NT2/D1 (cell line): Measurements from ENCODE around the gene RNF13.

Experiments used
- DNase-seq: peaks from one replicate; pipeline ENCODE4 v3.0.0-alpha.2; 2011; ENCODE audit warnings: low read depth, low spot score
- H3K27me3 ChIP-seq: 2 replicates; pipeline ENCODE4 v1.6.0; 2011; ENCODE audit warnings: mild to moderate bottlenecking; ENCODE audit not compliant: insufficient read length, insufficient read depth
- H3K36me3 ChIP-seq: 2 replicates; pipeline ENCODE4 v1.6.1; 2011; ENCODE audit warnings: mild to moderate bottlenecking, low read length, mixed read lengths; ENCODE audit not compliant: insufficient read depth, insufficient read length
- H3K4me1 ChIP-seq: 2 replicates; pipeline ENCODE4 v1.5.1; 2011; ENCODE audit not compliant: insufficient read depth, insufficient read length
- H3K4me3 ChIP-seq: 2 replicates; pipeline ENCODE4 v1.5.1; 2011; ENCODE audit warnings: low read depth; ENCODE audit not compliant: insufficient read length
- H3K9ac ChIP-seq: 2 replicates; pipeline ENCODE4 v1.6.0; 2011; ENCODE audit warnings: low read depth; ENCODE audit not compliant: insufficient read length
- H3K9me3 ChIP-seq: 2 replicates; pipeline ENCODE4 v1.5.1; 2011; ENCODE audit warnings: mild to moderate bottlenecking, low read length; ENCODE audit not compliant: insufficient read depth
- SUZ12 ChIP-seq: IDR thresholded peaks from 2 replicates; pipeline ENCODE4 v1.6.1; 2011; ENCODE audit not compliant: insufficient read length, insufficient read depth; ENCODE audit errors: extremely low read depth
- YY1 ChIP-seq: IDR thresholded peaks from 2 replicates; pipeline ENCODE4 v1.6.1; 2011; ENCODE audit not compliant: insufficient read length, insufficient read depth
- ZNF274 ChIP-seq: IDR thresholded peaks from 2 replicates; pipeline ENCODE4 v1.6.1; 2011; ENCODE audit warnings: mild to moderate bottlenecking, low read depth, low read length

RNF13 gene

DNA sequence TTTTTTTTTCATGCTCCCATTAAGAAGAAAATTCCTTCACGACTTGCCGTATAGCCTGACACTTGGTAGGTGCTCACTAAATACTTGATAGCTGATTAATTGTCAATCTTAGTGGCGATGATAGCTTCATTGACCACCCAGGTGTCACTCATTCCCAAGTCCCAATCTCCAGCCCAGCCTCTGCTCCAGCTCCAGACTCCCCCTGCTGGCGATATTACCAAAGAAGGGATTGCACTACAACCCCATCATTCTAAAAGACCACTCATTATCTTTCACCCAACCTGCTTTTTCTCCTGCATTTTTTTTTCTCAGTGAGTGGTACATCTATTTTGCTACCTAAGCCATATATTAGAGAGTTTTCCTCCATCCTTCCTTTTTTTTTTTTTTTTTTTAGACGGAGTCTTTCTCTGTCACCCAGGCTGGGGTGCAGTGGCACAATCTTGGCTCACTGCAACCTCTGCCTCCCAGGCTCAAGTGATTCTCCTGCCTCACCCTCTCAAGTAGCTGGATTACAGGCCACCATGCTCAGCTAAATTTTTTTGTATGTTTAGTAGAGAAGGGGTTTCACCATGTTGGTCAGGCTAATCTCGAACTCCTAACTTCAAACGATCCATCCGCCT, 41.3 kb upstream of the RNF13 start:
- Histone ChIP-seq H3K9me3 (no peaks in the 10 kb centered on the region), H3K4me1 (peaks cover 3% of the 10 kb centered on the region)
- TF ChIP-seq YY1 (no peak), SUZ12 (no peak), ZNF274 (no peak)

GRCh38 chr3:149772861-149773260, 40.2 kb upstream of the RNF13 start:
- no peak for DNase-seq
- no peaks in the 10 kb centered on the region for H3K9me3 ChIP-seq
- peaks cover 3% of the 10 kb centered on the region for H3K4me1 ChIP-seq
- no peaks in the 10 kb centered on the region for H3K27me3 ChIP-seq
- TF ChIP-seq SUZ12, result no peak
- TF ChIP-seq YY1, result no peak
- no peak for TF ChIP-seq ZNF274
- H3K4me3 ChIP-seq, result no peak overlapping the region
- no peaks in the 10 kb centered on the region for H3K36me3 ChIP-seq
- no peak overlapping the region for H3K9ac ChIP-seq

More for the DNA sequence above, 41.3 kb upstream of the RNF13 start:
- Histone ChIP-seq H3K36me3 (no peaks in the 10 kb centered on the region), H3K9ac (no peak overlapping the region), H3K27me3 (no peaks in the 10 kb centered on the region), H3K4me3 (no peak overlapping the region)
- peak; percentile 49 for DNase-seq

GRCh38 chr3:149776170-149776569, 36.8 kb upstream of the RNF13 start:
- Histone ChIP-seq H3K9ac (no peak overlapping the region), H3K4me1 (peaks cover 3% of the 10 kb centered on the region), H3K36me3 (no peaks in the 10 kb centered on the region), H3K4me3 (no peak overlapping the region), H3K9me3 (no peaks in the 10 kb centered on the region), H3K27me3 (no peaks in the 10 kb centered on the region)
- no peak for DNase-seq
- TF ChIP-seq YY1 (no peak), SUZ12 (no peak), ZNF274 (no peak)

DNA sequence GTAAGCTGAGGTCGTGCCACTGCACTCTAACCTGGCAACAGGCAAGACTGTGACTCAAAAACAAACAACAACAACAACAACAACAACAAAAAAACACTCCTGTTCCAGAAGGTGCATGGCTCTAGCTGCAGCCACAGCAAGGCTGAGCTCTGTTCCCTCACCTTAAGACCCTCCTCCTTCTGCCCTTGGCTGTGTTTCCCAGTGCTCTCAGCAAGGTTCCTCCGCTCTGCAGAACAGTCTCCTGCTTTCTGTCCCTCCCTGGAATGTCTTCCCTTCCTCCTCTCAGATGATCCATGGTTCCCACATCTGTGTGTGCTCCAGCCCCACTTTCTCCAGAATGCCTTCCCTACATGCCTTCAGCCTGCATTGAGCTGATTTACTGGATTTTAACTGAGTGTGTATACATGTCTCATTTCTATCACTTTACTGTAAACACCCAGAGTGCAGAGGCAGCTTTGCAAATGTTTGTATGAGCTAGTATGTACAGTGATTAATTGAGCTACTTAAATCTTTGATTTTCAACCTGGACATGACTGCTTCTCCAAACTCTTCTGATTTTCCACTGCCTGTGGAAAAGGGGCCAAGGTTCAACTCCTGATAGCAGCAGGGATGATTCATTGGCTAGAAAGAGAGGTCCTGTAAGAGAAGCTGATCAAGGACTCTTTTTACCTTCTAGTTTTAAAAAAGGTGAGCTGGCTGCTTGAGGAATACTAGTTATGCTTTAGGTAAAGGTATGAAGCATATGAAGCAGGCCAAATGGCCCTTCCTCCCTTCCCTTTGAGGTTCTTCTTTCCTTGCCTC, 35.4 kb upstream of the RNF13 start:
- Histone ChIP-seq H3K4me1 (peaks cover 2% of the 10 kb centered on the region), H3K36me3 (no peaks in the 10 kb centered on the region), H3K4me3 (no peak overlapping the region), H3K9ac (no peak overlapping the region), H3K27me3 (no peaks in the 10 kb centered on the region), H3K9me3 (no peaks in the 10 kb centered on the region)
- DNase-seq, result no peak
- TF ChIP-seq SUZ12, result no peak
- TF ChIP-seq ZNF274, result no peak

DNA sequence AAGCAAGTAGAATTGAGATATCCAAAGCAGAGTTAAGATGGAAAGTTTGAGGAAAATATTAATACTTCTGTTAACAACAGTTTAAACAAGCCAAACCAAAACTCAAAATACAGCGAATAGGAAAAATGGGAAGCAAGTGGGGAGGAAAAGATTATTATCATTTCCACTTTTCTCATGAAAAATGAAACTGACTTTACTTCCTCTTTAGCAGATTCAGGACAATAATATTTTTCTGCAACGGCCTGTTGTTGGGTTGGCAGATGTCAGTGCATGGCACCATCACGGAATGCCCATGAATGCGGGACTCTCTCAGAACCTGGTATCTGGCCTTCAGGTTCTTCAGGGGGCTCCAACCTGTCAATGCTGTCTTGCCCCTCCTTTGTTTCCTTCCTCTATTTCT, 31.8 kb upstream of the RNF13 start:
- Histone ChIP-seq H3K4me3 (no peak overlapping the region), H3K36me3 (no peaks in the 10 kb centered on the region), H3K4me1 (no peaks in the 10 kb centered on the region), H3K9ac (no peak overlapping the region), H3K9me3 (no peaks in the 10 kb centered on the region), H3K27me3 (no peaks in the 10 kb centered on the region)
- DNase-seq, result no peak
- no peak for TF ChIP-seq ZNF274
- TF ChIP-seq YY1, result no peak
- no peak for TF ChIP-seq SUZ12

DNA sequence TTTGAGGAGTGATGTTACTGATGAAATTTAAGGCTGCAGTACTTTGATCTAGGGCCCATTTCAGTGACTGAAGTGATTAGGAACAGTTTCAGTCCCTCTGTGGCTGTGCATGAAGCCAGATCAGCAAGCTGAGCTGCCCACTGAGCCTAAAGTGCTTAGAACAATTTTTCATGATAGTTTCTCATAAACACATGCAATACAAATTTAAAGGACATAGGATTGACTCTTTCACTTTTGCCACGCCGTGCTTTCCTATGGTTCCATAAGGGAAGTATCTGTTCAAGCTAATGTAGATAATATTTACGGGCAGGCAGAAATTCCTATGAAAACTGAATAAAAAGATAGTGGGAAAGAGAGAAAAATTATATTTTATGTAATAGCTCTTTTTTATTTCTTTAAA, 31.3 kb upstream of the RNF13 start:
- Histone ChIP-seq H3K9ac (no peak overlapping the region), H3K27me3 (no peaks in the 10 kb centered on the region), H3K4me1 (no peaks in the 10 kb centered on the region), H3K36me3 (no peaks in the 10 kb centered on the region), H3K4me3 (no peak overlapping the region), H3K9me3 (no peaks in the 10 kb centered on the region)
- TF ChIP-seq YY1 (no peak), SUZ12 (no peak)
- DNase-seq, result no peak

DNA sequence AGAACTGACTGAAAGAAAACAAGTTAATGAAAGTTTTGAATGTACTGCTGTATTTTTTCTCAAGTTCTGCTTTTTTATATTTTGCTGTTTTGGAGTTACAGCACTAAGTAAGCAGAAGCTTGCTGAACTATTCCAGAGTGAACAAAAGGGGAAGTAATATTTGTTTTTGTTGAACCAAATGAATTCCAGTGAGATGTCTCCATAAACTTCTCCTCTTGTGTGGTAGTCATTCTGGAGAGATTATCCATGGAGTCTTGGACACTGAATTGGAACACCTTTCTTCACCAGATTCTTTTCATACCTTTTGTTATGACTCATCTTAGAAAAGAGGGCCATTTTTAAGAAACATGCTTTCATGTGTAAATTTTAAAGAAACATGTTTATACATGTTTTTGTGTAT, 29.4 kb upstream of the RNF13 start:
- Histone ChIP-seq H3K27me3 (no peaks in the 10 kb centered on the region), H3K9ac (no peak overlapping the region), H3K36me3 (no peaks in the 10 kb centered on the region), H3K4me1 (no peaks in the 10 kb centered on the region), H3K9me3 (no peaks in the 10 kb centered on the region), H3K4me3 (no peak overlapping the region)
- no peak for DNase-seq
- TF ChIP-seq ZNF274, result no peak
- no peak for TF ChIP-seq YY1
- no peak for TF ChIP-seq SUZ12
